K562 (cell line): Measurements from ENCODE around the gene PTRH2. TPM values are rescaled to one million over a fixed set of nuclear protein-coding genes. Genes with fewer than 3 reads are reported as not detected.

Source experiments
- ATAC-seq: fragments of 200-7000 bp; cut with Tn5 transposase; 3 replicates; pipeline ENCODE4 v1.9.1; 2020; ENCODE audit warnings: moderate library complexity
- BruUV-seq: library from RNA; stranded (reverse); fragments of 400-500 nt; replicated peaks from 2 replicates; lab custom pipeline; 2021; lab: Mats Ljungman, UMichigan
- CTCF ChIA-PET: fragments of 300-600 bp; formaldehyde crosslinking; extraction: SDS; loops from one replicate; lab custom pipeline; 2021; ENCODE audit warnings: low intra/inter-chr PET ratio; lab: Yijun Ruan, JAX
- POLR2A ChIA-PET: fragments of 300-600, 350-650 bp; sonication (Branson Sonifier 250); formaldehyde crosslinking; extraction: SDS; loops from one replicate; lab custom pipeline; 2021; ENCODE audit warnings: antibody characterized with exemption, inconsistent platforms; lab: Yijun Ruan, JAX
- DNase-seq, 4 experiments: peaks; one replicate each; pipeline versions ENCODE4 v3.0.0 to v3.0.0-alpha.2; 2011 to 2018; ENCODE audit warnings: low spot score in 3 of 4, mixed read lengths in 3 of 4; ENCODE audit errors: extremely low read depth in 1 of 4
- FAIRE-seq: peaks from 2 replicates; lab custom pipeline; 2011; peaks lifted over from hg19 to GRCh38; lab: Jason Lieb, UNC
- H2AFZ ChIP-seq: 2 replicates; pipeline ENCODE4 v1.6.0; 2011; ENCODE audit warnings: low read depth, low read length, control low read depth, inconsistent platforms
- H3K27ac ChIP-seq: fragments of 200-600 bp; 3 replicates; pipeline ENCODE4 v1.8.0; 2011; ENCODE audit warnings: low read depth, mild to moderate bottlenecking, control low read depth, inconsistent platforms, low read length, moderate library complexity, mixed read lengths; ENCODE audit errors: extremely low read depth
- H3K27me3 ChIP-seq, 2 experiments: fragments of 300-600 bp in 1 of 2; 2 replicates in 1 of 2; 3 replicates in 1 of 2; pipeline versions ENCODE4 v1.6.0 to v1.8.0; 2011; ENCODE audit warnings: inconsistent platforms in 2 of 2, low read length in 2 of 2, mild to moderate bottlenecking in 1 of 2, mixed read lengths in 1 of 2, moderate library complexity in 1 of 2; ENCODE audit not compliant: control insufficient read depth in 2 of 2, insufficient read depth in 2 of 2
- H3K36me3 ChIP-seq: fragments of 300-600 bp; 3 replicates; pipeline ENCODE4 v1.8.0; 2011; ENCODE audit warnings: mild to moderate bottlenecking, low read length, inconsistent platforms; ENCODE audit not compliant: control insufficient read depth, insufficient read depth
- H3K4me1 ChIP-seq, 2 experiments: fragments of 200-600 bp in 1 of 2; replicated peaks in 1 of 2; 2 replicates in 1 of 2; 3 replicates in 1 of 2; pipeline versions ENCODE4 v1.5.1 to v1.8.0; 2011; ENCODE audit warnings: inconsistent platforms in 2 of 2, low read length in 2 of 2, mild to moderate bottlenecking in 1 of 2, mixed read lengths in 1 of 2, moderate library complexity in 1 of 2; ENCODE audit not compliant: control insufficient read depth in 2 of 2, insufficient read depth in 2 of 2
- H3K4me2 ChIP-seq: 2 replicates; pipeline ENCODE4 v1.6.1; 2011; ENCODE audit warnings: low read length, control low read depth, inconsistent platforms, mixed read lengths; ENCODE audit not compliant: insufficient read depth
- H3K4me3 ChIP-seq: fragments of 200-600 bp; sonication (generic), shearing (Covaris generic); 2 replicates; pipeline ENCODE4 v1.5.1; 2016; ENCODE audit warnings: control low read depth, inconsistent platforms
- H3K79me2 ChIP-seq: fragments of 200-600 bp; 3 replicates; pipeline ENCODE4 v1.8.0; 2011; ENCODE audit warnings: low read length, inconsistent platforms; ENCODE audit not compliant: control insufficient read depth, insufficient read depth
- H3K9ac ChIP-seq, 2 experiments: 2 replicates each; pipeline versions ENCODE4 v1.6.0 to v1.6.1; 2011; ENCODE audit warnings: low read depth in 2 of 2, low read length in 2 of 2, control low read depth in 1 of 2, inconsistent platforms in 1 of 2, mild to moderate bottlenecking in 1 of 2, mixed read lengths in 1 of 2; ENCODE audit not compliant: insufficient read depth in 1 of 2
- H3K9me1 ChIP-seq: one replicate; pipeline ENCODE4 v1.6.0; 2011; ENCODE audit warnings: inconsistent platforms, mild to moderate bottlenecking, low read length, moderate library complexity; ENCODE audit not compliant: control insufficient read depth, insufficient read depth
- H3K9me3 ChIP-seq: replicated peaks from 2 replicates; pipeline ENCODE4 v1.5.1; 2011; ENCODE audit warnings: low read depth, low read length, inconsistent platforms; ENCODE audit not compliant: control insufficient read depth, insufficient read depth
- H4K20me1 ChIP-seq: replicated peaks from 2 replicates; pipeline ENCODE4 v1.6.1; 2011; ENCODE audit warnings: low read length, inconsistent platforms, mixed read lengths; ENCODE audit not compliant: control insufficient read depth, insufficient read depth
- C11orf30 ChIP-seq: fragments of 450-650 bp; IDR thresholded peaks from 2 replicates; pipeline ENCODE4 v1.6.1; 2016; ENCODE audit warnings: low read depth, mild to moderate bottlenecking
- DIDO1 ChIP-seq: fragments of 450-650 bp; IDR thresholded peaks from 2 replicates; pipeline ENCODE4 v1.6.1; 2016; ENCODE audit warnings: low read depth, missing biosample characterization, missing genetic modification characterization
- GTF2F1 ChIP-seq: IDR thresholded peaks from 2 replicates; pipeline ENCODE4 v1.6.1; 2011; ENCODE audit warnings: low read depth, low read length, improper control_type of control experiment
- IRF2 ChIP-seq: sonication (generic); formaldehyde crosslinking; IDR thresholded peaks from 2 replicates; pipeline ENCODE4 v1.8.1; 2022; ENCODE audit warnings: mild to moderate bottlenecking, missing genetic modification reagents
- POLR2AphosphoS5 ChIP-seq: IDR thresholded peaks from 2 replicates; pipeline ENCODE4 v1.6.1; 2011; ENCODE audit warnings: mild to moderate bottlenecking, low read depth, low read length, moderate library complexity; ENCODE audit not compliant: control insufficient read depth, insufficient read depth
- RCOR1 ChIP-seq, 2 experiments: IDR thresholded peaks; 2 replicates each; pipeline ENCODE4 v1.6.1; 2012; ENCODE audit warnings: low read depth in 2 of 2, low read length in 2 of 2, borderline replicate concordance in 1 of 2, improper control_type of control experiment in 1 of 2
- TAF9B ChIP-seq: fragments of 450-650 bp; IDR thresholded peaks from 2 replicates; pipeline ENCODE4 v1.6.1; 2018; ENCODE audit warnings: mild to moderate bottlenecking; ENCODE audit not compliant: partially characterized antibody
- YBX1 ChIP-seq: fragments of 450-650 bp; IDR thresholded peaks from 2 replicates; pipeline ENCODE4 v1.7.1; 2016; ENCODE audit warnings: mild to moderate bottlenecking
- ZNF316 ChIP-seq: fragments of 450-650 bp; IDR thresholded peaks from 2 replicates; pipeline ENCODE4 v1.6.1; 2016
- WGBS: fragments of 100-300 bp; shearing (Covaris generic); methylation state at CpG from one replicate; pipeline ENCODE4 v1.1.6; 2016; ENCODE audit warnings: low coverage, mixed read lengths; ENCODE audit not compliant: insufficient coverage; ENCODE audit errors: missing lambda C conversion rate; 5-methylcytosine and 5-hydroxymethylcytosine counted together
- in situ Hi-C: fragments of 300-500 bp; cut with MboI; formaldehyde crosslinking; loops from 4 replicates; pipeline ENCODE4 v1.15.0; 2018; ENCODE audit warnings: inconsistent platforms, mixed read lengths
- intact Hi-C: fragments of 100-400 bp; cut with micrococcal nuclease; formaldehyde crosslinking; loops from 2 replicates; pipeline ENCODE4 v1.14.2; 2022
- polyA plus RNA-seq, 8 experiments: library from polyadenylated mRNA; depleted of rRNA in 4 of 8; stranded (reverse) in 5 of 8; unstranded in 3 of 8; fragments of >200 nt; fragmentation: Nextera tagmentation in 2 of 8; fragmentation: Illumina TruSeq in 1 of 8; extraction: Ambion mirVana in 2 of 8; extraction: Trizol in 1 of 8; gene quantifications; 2 replicates each; pipeline versions ENCODE4 v1.2.1 to v1.2.3, GENCODE V29; 2011 to 2014; ENCODE audit warnings: inconsistent platforms in 1 of 8, missing spikeins in 1 of 8
- total RNA-seq, 7 experiments: library from RNA; depleted of rRNA in 6 of 7; stranded (reverse); fragments of >200 nt in 6 of 7; fragmentation: Illumina TruSeq in 2 of 7; extraction: Trizol in 2 of 7; gene quantifications; 2 replicates each; pipeline versions ENCODE4 v1.2.1 to v1.2.3, GENCODE V29; 2011 to 2021; ENCODE audit warnings: low replicate concordance in 1 of 7
- TF ChIP-seq, protein P1 (sequence below), 3 experiments: fragments of 200-800 bp in 1 of 3; sonication (Bioruptor generic) in 1 of 3; sonication (generic) in 1 of 3; formaldehyde crosslinking in 1 of 3; IDR thresholded peaks; 2 replicates each; pipeline versions ENCODE4 v1.6.1 to v1.8.0; 2016 to 2022; ENCODE audit warnings: mild to moderate bottlenecking in 2 of 3, missing compliant biosample characterization in 2 of 3, missing genetic modification characterization in 2 of 3, missing genetic modification reagents in 1 of 3

PTRH2 gene
- total and polyA plus RNA-seq, 9 of the 15 experiments (the other 6 are each of a cell fraction or from before 2014, with no cell fraction given), result 53.1 to 210 (median 126) TPM

- in situ Hi-C loops, result no loop called here
- no peak for TF ChIP-seq YBX1
- TF ChIP-seq IRF2 (CRISPR knock-in tag), result no peak
- no peak for TF ChIP-seq GTF2F1
- 0 out of 2 replicates have a peak, but pooled peaks have one; percentile 27 for TF ChIP-seq C11orf30
- TF ChIP-seq POLR2AphosphoS5, result peak; percentile 18; the same call in 1 of the 2 replicates
- no peak for TF ChIP-seq RCOR1 (IDR thresholded peaks at IDR 0.05; ENCODE audit: borderline replicate concordance in 1 of 2, low read depth in 2 of 2, low read length in 2 of 2)
- TF ChIP-seq TAF9B, result peak; percentile 27
- TF ChIP-seq DIDO1 (tag), result no peak
- TF ChIP-seq ZNF316, result peak; percentile 24; the same call in 1 of the 2 replicates
- TF ChIP-seq, protein P1, sequence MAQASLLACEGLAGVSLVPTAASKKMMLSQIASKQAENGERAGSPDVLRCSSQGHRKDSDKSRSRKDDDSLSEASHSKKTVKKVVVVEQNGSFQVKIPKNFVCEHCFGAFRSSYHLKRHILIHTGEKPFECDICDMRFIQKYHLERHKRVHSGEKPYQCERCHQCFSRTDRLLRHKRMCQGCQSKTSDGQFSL (CRISPR knock-in tag; IDR thresholded peaks at IDR 0.05), result no peak
- TF ChIP-seq, protein P1 (tag; IDR thresholded peaks at IDR 0.05), result no peak
- TF ChIP-seq, all 486 proteins: peak for 4
- DNase-seq (no peak), ATAC-seq (no peak), FAIRE-seq (no peak)
- intact Hi-C loops, result no loop called here
- no peak overlapping the region for H3K9ac ChIP-seq
- WGBS, result 85% methylated on average over 6 of the region's 6 CpGs
- peak overlapping the region; percentile 39; the same call in 1 of the 2 replicates for H3K4me2 ChIP-seq
- H3K36me3 ChIP-seq, result peaks cover 86% of the 10 kb centered on the region
- H3K79me2 ChIP-seq, result peaks cover 100% of the 10 kb centered on the region
- no peaks in the 10 kb centered on the region for H3K9me3 ChIP-seq
- peaks cover 76% of the 10 kb centered on the region for H4K20me1 ChIP-seq
- H3K4me1 ChIP-seq, result peaks cover 11 to 64% of the 10 kb centered on the region in 2 experiments; a peak in 3 of 5 replicates
- ChIA-PET POLR2A (interaction anchor here (0.6 to 4.4 kb wide), 2 partner anchors 10 to 17 kb away, joined by 3 to 19 read pairs; no protein-coding TSS in a partner anchor), CTCF (no interaction called here)
- no peak overlapping the region for H3K4me3 ChIP-seq
- H3K9me1 ChIP-seq, result no peaks in the 10 kb centered on the region
- no TSS peak for BruUV-seq
- no peak overlapping the region for H2AFZ ChIP-seq
- no peaks in the 10 kb centered on the region for H3K27me3 ChIP-seq
- H3K27ac ChIP-seq, result no peak overlapping the region
Measured at GRCh38 chr17:59699786-59700185, 7.4 kb downstream of the PTRH2 start.
